HEK293T (cell line): ENCODE results near the gene PFKFB2.

ENCODE experiments used
- ARNT ChIP-seq: fragments of 450-650 bp; IDR thresholded peaks from 2 replicates; pipeline ENCODE4 v1.6.1; 2017; ENCODE audit warnings: mild to moderate bottlenecking
- BHLHE40 ChIP-seq: fragments of 450-650 bp; IDR thresholded peaks from 2 replicates; pipeline ENCODE4 v1.6.1; 2016; ENCODE audit warnings: mild to moderate bottlenecking, moderate library complexity, borderline replicate concordance
- CTBP1 ChIP-seq: fragments of 450-650 bp; IDR thresholded peaks from 2 replicates; pipeline ENCODE4 v1.6.1; 2016; ENCODE audit warnings: borderline replicate concordance
- ELF4 ChIP-seq: fragments of 450-650 bp; IDR thresholded peaks from 2 replicates; pipeline ENCODE4 v1.6.1; 2017; ENCODE audit warnings: antibody characterized with exemption
- FOXA1 ChIP-seq: fragments of 450-650 bp; IDR thresholded peaks from 2 replicates; pipeline ENCODE4 v1.6.1; 2016; ENCODE audit warnings: mild to moderate bottlenecking
- FOXK2 ChIP-seq: fragments of 450-650 bp; IDR thresholded peaks from 2 replicates; pipeline ENCODE4 v1.6.1; 2016; ENCODE audit warnings: mild to moderate bottlenecking
- FOXM1 ChIP-seq: fragments of 450-650 bp; IDR thresholded peaks from 2 replicates; pipeline ENCODE4 v1.6.1; 2017; ENCODE audit warnings: mild to moderate bottlenecking, borderline replicate concordance
- LEF1 ChIP-seq: fragments of 450-650 bp; IDR thresholded peaks from 2 replicates; pipeline ENCODE4 v1.6.1; 2017; ENCODE audit warnings: mild to moderate bottlenecking, borderline replicate concordance
- NFRKB ChIP-seq: fragments of 450-650 bp; IDR thresholded peaks from 2 replicates; pipeline ENCODE4 v1.6.1; 2016; ENCODE audit warnings: mild to moderate bottlenecking, moderate library complexity
- SP1 ChIP-seq: fragments of 450-650 bp; IDR thresholded peaks from 2 replicates; pipeline ENCODE4 v1.6.1; 2017
- SUZ12 ChIP-seq: fragments of 450-650 bp; IDR thresholded peaks from 2 replicates; pipeline ENCODE4 v1.6.1; 2016; ENCODE audit warnings: mild to moderate bottlenecking
- TARDBP ChIP-seq: fragments of 450-650 bp; IDR thresholded peaks from 2 replicates; pipeline ENCODE4 v1.6.1; 2016
- ZNF384 ChIP-seq: fragments of 450-650 bp; IDR thresholded peaks from 2 replicates; pipeline ENCODE4 v1.6.1; 2016

GRCh38 chr1:207021139-207021861, 31.8 kb upstream of the PFKFB2 start:
- no peak for TF ChIP-seq TARDBP
- TF ChIP-seq ARNT: no peak
- no peak for TF ChIP-seq BHLHE40
- TF ChIP-seq FOXK2: no peak
- no peak for TF ChIP-seq SP1
- TF ChIP-seq LEF1: no peak
- no peak for TF ChIP-seq ZNF384
- no peak for TF ChIP-seq ELF4
- no peak for TF ChIP-seq FOXM1
- no peak for TF ChIP-seq NFRKB
- no peak for TF ChIP-seq SUZ12
- TF ChIP-seq CTBP1: no peak
- TF ChIP-seq FOXA1: no peak
